Measurements from ENCODE around the gene APLP1.
A peak's percentile ranks its signal among the peaks of the same experiment; 100 is the strongest.

GRCh38 chr19:35903550-35904179, 35.3 kb downstream of the APLP1 start:
- TF ChIP-seq CTCF (IDR thresholded peaks at IDR 0.05) (no peak), POLR2A (IDR thresholded peaks at IDR 0.05) (peak in 1 of 2 donors; percentile 19)

Data from thyroid gland (tissue), 4 donors.